ENCODE results near the gene GPR157.

DNA sequence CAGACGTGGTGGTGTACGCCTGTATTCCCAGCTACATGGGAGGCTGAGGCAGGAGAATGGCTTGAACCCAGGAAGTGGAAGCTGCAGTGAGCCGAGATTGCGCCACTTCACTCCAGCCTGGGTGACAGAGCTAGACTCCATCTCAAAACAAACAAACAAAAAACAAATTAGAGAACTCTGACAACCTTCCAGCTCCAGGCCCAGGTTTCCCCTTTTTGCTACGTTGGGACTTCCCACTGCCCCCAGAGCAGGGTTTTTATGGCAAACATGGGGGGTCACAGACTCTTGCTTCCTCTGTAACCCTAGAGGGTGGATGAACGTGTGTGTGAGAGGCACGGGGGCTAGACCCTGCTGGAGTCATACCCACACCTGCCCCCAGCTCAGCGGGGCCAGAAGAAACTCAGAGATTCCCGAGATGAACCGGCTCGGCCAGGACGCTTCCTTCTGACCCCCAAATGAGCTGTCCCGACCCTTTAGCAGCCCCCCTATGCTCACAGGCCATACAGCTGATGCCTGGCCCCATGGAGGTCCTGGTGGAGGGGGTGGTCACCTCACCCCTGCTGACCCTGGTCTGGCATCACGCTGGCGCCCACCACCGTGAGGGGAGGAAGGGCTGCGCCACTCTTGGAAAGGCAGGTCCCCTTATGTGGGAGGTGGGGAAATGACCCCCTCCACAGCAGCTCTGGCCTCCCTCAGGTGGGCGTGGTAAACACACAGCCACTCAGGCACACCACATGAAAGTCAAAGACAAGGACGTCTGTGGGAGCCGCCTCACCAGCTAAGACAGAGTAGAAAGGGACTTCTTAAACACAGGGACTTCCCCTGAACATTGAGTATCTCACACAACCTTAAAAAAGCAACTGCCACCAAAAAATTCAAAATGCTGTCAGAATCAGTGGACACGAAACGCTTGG is 7.1 kb downstream of the GPR157 start:
- TF ChIP-seq, protein P1, sequence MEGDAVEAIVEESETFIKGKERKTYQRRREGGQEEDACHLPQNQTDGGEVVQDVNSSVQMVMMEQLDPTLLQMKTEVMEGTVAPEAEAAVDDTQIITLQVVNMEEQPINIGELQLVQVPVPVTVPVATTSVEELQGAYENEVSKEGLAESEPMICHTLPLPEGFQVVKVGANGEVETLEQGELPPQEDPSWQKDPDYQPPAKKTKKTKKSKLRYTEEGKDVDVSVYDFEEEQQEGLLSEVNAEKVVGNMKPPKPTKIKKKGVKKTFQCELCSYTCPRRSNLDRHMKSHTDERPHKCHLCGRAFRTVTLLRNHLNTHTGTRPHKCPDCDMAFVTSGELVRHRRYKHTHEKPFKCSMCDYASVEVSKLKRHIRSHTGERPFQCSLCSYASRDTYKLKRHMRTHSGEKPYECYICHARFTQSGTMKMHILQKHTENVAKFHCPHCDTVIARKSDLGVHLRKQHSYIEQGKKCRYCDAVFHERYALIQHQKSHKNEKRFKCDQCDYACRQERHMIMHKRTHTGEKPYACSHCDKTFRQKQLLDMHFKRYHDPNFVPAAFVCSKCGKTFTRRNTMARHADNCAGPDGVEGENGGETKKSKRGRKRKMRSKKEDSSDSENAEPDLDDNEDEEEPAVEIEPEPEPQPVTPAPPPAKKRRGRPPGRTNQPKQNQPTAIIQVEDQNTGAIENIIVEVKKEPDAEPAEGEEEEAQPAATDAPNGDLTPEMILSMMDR (IDR thresholded peaks at IDR 0.05; ENCODE audit: borderline replicate concordance, extremely low read depth, low read length, poor library complexity, severe bottlenecking) = no peak
- TF ChIP-seq EZH2 (IDR thresholded peaks at IDR 0.05; ENCODE audit: borderline replicate concordance, low read depth, low read length, severe bottlenecking) = no peak

Measured in DND-41 (cell line).